ENCODE measurements around the gene ATXN1.

The ATXN1 gene

DNA sequence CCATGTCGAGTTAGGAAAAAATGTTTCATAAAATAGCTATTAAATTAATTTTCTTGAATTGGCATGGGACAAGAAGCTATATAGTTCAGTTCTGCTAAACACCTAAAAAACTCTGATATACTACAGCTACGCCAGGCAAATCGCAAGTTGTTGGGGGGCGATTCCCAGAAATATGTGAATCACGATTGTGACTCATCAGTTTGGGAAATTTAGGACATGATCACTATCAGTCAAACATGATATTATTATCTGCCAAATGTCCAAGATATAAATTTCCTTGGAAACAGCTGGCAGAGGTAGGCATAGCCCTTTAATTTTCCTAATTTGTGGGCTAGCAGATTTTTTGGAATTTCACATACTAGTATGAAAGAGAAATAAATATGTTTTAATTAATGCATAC, 123.6 kb downstream of the ATXN1 start:
- no peak overlapping the region for H3K9ac ChIP-seq
- no peak overlapping the region for H2AFZ ChIP-seq
- no peak overlapping the region for H3K27ac ChIP-seq
- peaks cover 3% of the 10 kb centered on the region for H3K79me2 ChIP-seq
- H3K9me3 ChIP-seq (ENCODE audit: control insufficient read depth, low read length), result no peaks in the 10 kb centered on the region
- H3K4me3 ChIP-seq (ENCODE audit: low read depth, low read length), result no peak overlapping the region
- H3K4me2 ChIP-seq (ENCODE audit: low read length), result no peak overlapping the region
- no peak for TF ChIP-seq CTCF (IDR thresholded peaks at IDR 0.05)
- no peaks in the 10 kb centered on the region for H3K27me3 ChIP-seq (ENCODE audit: control insufficient read depth, insufficient read depth, low read length)
- H3K36me3 ChIP-seq (ENCODE audit: control insufficient read depth, insufficient read depth, low read length), result no peaks in the 10 kb centered on the region
- H3K4me1 ChIP-seq, result no peaks in the 10 kb centered on the region

GRCh38 chr6:16635810-16636602, 125.3 kb downstream of the ATXN1 start:
- H3K9ac ChIP-seq, result no peak overlapping the region
- H3K27ac ChIP-seq, result no peak overlapping the region
- H3K4me3 ChIP-seq (ENCODE audit: low read depth, low read length), result no peak overlapping the region
- H3K4me2 ChIP-seq (ENCODE audit: low read length), result no peak overlapping the region
- no peaks in the 10 kb centered on the region for H3K27me3 ChIP-seq (ENCODE audit: control insufficient read depth, insufficient read depth, low read length)
- TF ChIP-seq CTCF (IDR thresholded peaks at IDR 0.05), result no peak
- no peaks in the 10 kb centered on the region for H3K36me3 ChIP-seq (ENCODE audit: control insufficient read depth, insufficient read depth, low read length)
- no peaks in the 10 kb centered on the region for H3K4me1 ChIP-seq
- no peaks in the 10 kb centered on the region for H3K9me3 ChIP-seq (ENCODE audit: control insufficient read depth, low read length)
- no peaks in the 10 kb centered on the region for H3K79me2 ChIP-seq
- no peak overlapping the region for H2AFZ ChIP-seq

GRCh38 chr6:16635291-16635809, 125.9 kb downstream of the ATXN1 start:
- no peaks in the 10 kb centered on the region for H3K27me3 ChIP-seq (ENCODE audit: control insufficient read depth, insufficient read depth, low read length)
- no peak for TF ChIP-seq CTCF (IDR thresholded peaks at IDR 0.05)
- H3K79me2 ChIP-seq, result no peaks in the 10 kb centered on the region
- no peaks in the 10 kb centered on the region for H3K4me1 ChIP-seq
- H3K27ac ChIP-seq, result no peak overlapping the region
- no peak overlapping the region for H3K4me2 ChIP-seq (ENCODE audit: low read length)
- no peak overlapping the region for H3K4me3 ChIP-seq (ENCODE audit: low read depth, low read length)
- no peaks in the 10 kb centered on the region for H3K9me3 ChIP-seq (ENCODE audit: control insufficient read depth, low read length)
- no peak overlapping the region for H2AFZ ChIP-seq
- H3K9ac ChIP-seq, result no peak overlapping the region
- no peaks in the 10 kb centered on the region for H3K36me3 ChIP-seq (ENCODE audit: control insufficient read depth, insufficient read depth, low read length)

- Histone ChIP-seq H3K4me2 (ENCODE audit: low read length) (no peak overlapping the region), H3K4me1 (no peaks in the 10 kb centered on the region), H3K9me3 (ENCODE audit: control insufficient read depth, low read length) (no peaks in the 10 kb centered on the region), H3K4me3 (ENCODE audit: low read depth, low read length) (no peak overlapping the region), H3K9ac (no peak overlapping the region), H3K79me2 (no peaks in the 10 kb centered on the region), H2AFZ (no peak overlapping the region), H3K27me3 (ENCODE audit: control insufficient read depth, insufficient read depth, low read length) (no peaks in the 10 kb centered on the region), H3K27ac (no peak overlapping the region), H3K36me3 (ENCODE audit: control insufficient read depth, insufficient read depth, low read length) (no peaks in the 10 kb centered on the region)
- no peak for TF ChIP-seq CTCF (IDR thresholded peaks at IDR 0.05)
These were observed 126.4 kb downstream of the ATXN1 start for GRCh38 chr6:16634855-16635254.

DNA sequence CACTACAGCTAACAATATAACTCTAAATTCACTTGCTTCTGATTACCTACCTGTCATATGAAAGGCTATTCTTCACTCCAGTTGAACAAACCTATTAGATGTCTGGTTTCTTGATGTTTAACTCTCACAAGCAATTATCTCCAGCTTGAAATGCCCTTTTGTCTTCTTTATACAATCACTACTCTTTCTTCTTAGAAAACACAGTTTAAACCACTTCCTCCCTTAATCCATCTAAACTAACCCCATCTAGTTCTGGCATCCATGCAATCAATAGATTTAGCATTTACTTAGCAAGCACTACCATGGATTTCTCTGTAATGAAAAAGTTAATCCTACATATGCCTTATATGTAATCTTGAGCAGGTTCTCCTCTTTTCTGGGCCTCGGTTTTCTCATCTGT, 127.3 kb downstream of the ATXN1 start:
- no peak overlapping the region for H3K9ac ChIP-seq
- no peak overlapping the region for H3K4me3 ChIP-seq (ENCODE audit: low read depth, low read length)
- TF ChIP-seq CTCF (IDR thresholded peaks at IDR 0.05), result no peak
- H3K4me2 ChIP-seq (ENCODE audit: low read length), result no peak overlapping the region
- H3K36me3 ChIP-seq (ENCODE audit: control insufficient read depth, insufficient read depth, low read length), result no peaks in the 10 kb centered on the region
- H3K4me1 ChIP-seq, result no peaks in the 10 kb centered on the region
- no peaks in the 10 kb centered on the region for H3K27me3 ChIP-seq (ENCODE audit: control insufficient read depth, insufficient read depth, low read length)
- H3K9me3 ChIP-seq (ENCODE audit: control insufficient read depth, low read length), result no peaks in the 10 kb centered on the region
- H3K27ac ChIP-seq, result no peak overlapping the region
- H3K79me2 ChIP-seq, result no peaks in the 10 kb centered on the region
- H2AFZ ChIP-seq, result no peak overlapping the region
